ENCODE measurements around the gene TIFAB. TPM values are rescaled to one million over a fixed set of nuclear protein-coding genes. Genes with fewer than 3 reads are reported as not detected.

Gene TIFAB
- total RNA-seq, 5 donors from 2014 or later (not counting 1 experiment from before 2014, with no cell fraction given) = 0.06 TPM; not detected in 3

DNA sequence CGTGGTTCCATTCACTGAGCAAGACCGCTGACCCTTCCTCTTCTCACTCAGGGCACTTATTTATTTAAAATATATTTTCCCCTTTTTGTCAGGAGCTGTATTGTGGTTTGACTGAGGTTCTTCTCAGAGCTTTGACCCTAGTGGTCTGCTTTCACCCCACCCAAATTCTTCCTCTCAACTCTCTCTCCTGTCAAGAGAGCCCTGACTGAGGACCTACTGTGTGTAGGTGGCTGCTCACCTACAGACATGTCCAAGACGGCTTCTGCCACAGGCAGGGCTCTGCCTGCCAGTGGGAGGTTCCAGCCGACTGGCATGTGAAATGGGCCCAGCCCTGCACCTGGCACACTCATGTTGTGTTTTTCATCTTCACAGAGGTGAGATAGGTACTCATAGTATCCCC is 10.2 kb downstream of the TIFAB start:
- H3K4me1 Mint-ChIP-seq = no peaks in the 10 kb centered on the region
- no peaks in the 10 kb centered on the region for H3K4me1 ChIP-seq (ENCODE audit: control insufficient read depth in 1 of 2, extremely low read depth in 1 of 2, insufficient read depth in 2 of 2, low read length in 2 of 2)
- no peak overlapping the region for H3K4me3 Mint-ChIP-seq
- ChIA-PET POLR2A (no interaction called here), CTCF (no interaction called here)
- no peak overlapping the region for H3K27ac ChIP-seq (ENCODE audit: low read length)
- ATAC-seq (replicated peaks in 1 of 4) (no peak), DNase-seq (no peak)
- WGBS (ENCODE audit: insufficient coverage) = 79% methylated on average over 2 of the region's 4 CpGs
- peaks cover 0 to 10% of the 10 kb centered on the region in 2 experiments for H3K27me3 ChIP-seq (replicated peaks in 1 of 2; ENCODE audit: control insufficient read depth in 2 of 2, extremely low read depth in 1 of 2, insufficient read depth in 2 of 2, low read length in 1 of 2)
- no peak overlapping the region for H3K27ac Mint-ChIP-seq
- peaks cover 0 to 13% of the 10 kb centered on the region in 2 donors for H3K27me3 Mint-ChIP-seq
- H3K9me3 ChIP-seq = no peaks in the 10 kb centered on the region
- H3K36me3 Mint-ChIP-seq = no peaks in the 10 kb centered on the region
- no peaks in the 10 kb centered on the region for H3K9me3 Mint-ChIP-seq
- H3K36me3 ChIP-seq (ENCODE audit: control insufficient read depth in 2 of 2, extremely low read depth in 1 of 2, insufficient read depth in 1 of 2, low read length in 1 of 2) = no peaks in the 10 kb centered on the region
- no peak overlapping the region for H3K4me3 ChIP-seq (ENCODE audit: control insufficient read depth in 1 of 2, extremely low read depth in 1 of 2, low read length in 1 of 2)

- Mint-ChIP-seq H3K9me3 (no peaks in the 10 kb centered on the region), H3K36me3 (no peaks in the 10 kb centered on the region), H3K4me3 (no peak overlapping the region), H3K4me1 (no peaks in the 10 kb centered on the region), H3K27ac (no peak overlapping the region), H3K27me3 (peaks cover under 1 to 15% of the 10 kb centered on the region in 2 donors)
- H3K27ac ChIP-seq (ENCODE audit: low read length) = no peak overlapping the region
- DNase-seq = no peak
- no peak for ATAC-seq (replicated peaks in 1 of 4)
- ChIA-PET CTCF (no interaction called here), POLR2A (no interaction called here)
- H3K9me3 ChIP-seq = no peaks in the 10 kb centered on the region
- no peak overlapping the region for H3K4me3 ChIP-seq (ENCODE audit: control insufficient read depth in 1 of 2, extremely low read depth in 1 of 2, low read length in 1 of 2)
- H3K4me1 ChIP-seq (ENCODE audit: control insufficient read depth in 1 of 2, extremely low read depth in 1 of 2, insufficient read depth in 2 of 2, low read length in 2 of 2) = no peaks in the 10 kb centered on the region
- 22% methylated on average over 9 of the region's 11 CpGs for WGBS (ENCODE audit: insufficient coverage)
- H3K36me3 ChIP-seq (ENCODE audit: control insufficient read depth in 2 of 2, extremely low read depth in 1 of 2, insufficient read depth in 1 of 2, low read length in 1 of 2) = no peaks in the 10 kb centered on the region
- H3K27me3 ChIP-seq (replicated peaks in 1 of 2; ENCODE audit: control insufficient read depth in 2 of 2, extremely low read depth in 1 of 2, insufficient read depth in 2 of 2, low read length in 1 of 2) = peaks cover 0 to 14% of the 10 kb centered on the region in 2 experiments
These were observed 10.8 kb downstream of the TIFAB start for GRCh38 chr5:135441350-135441831.

- H3K4me1 Mint-ChIP-seq = no peaks in the 10 kb centered on the region
- Histone ChIP-seq H3K4me1 (ENCODE audit: control insufficient read depth in 1 of 2, extremely low read depth in 1 of 2, insufficient read depth in 2 of 2, low read length in 2 of 2) (no peaks in the 10 kb centered on the region), H3K4me3 (ENCODE audit: control insufficient read depth in 1 of 2, extremely low read depth in 1 of 2, low read length in 1 of 2) (no peak overlapping the region), H3K27ac (ENCODE audit: low read length) (no peak overlapping the region), H3K9me3 (no peaks in the 10 kb centered on the region), H3K36me3 (ENCODE audit: control insufficient read depth in 2 of 2, extremely low read depth in 1 of 2, insufficient read depth in 1 of 2, low read length in 1 of 2) (no peaks in the 10 kb centered on the region), H3K27me3 (replicated peaks in 1 of 2; ENCODE audit: control insufficient read depth in 2 of 2, extremely low read depth in 1 of 2, insufficient read depth in 2 of 2, low read length in 1 of 2) (peaks cover 0 to 15% of the 10 kb centered on the region in 2 experiments)
- CTCF ChIA-PET = no interaction called here
- POLR2A ChIA-PET = no interaction called here
- H3K27ac Mint-ChIP-seq = no peak overlapping the region
- no peaks in the 10 kb centered on the region for H3K9me3 Mint-ChIP-seq
- no peaks in the 10 kb centered on the region for H3K36me3 Mint-ChIP-seq
- DNase-seq = no peak
- WGBS (ENCODE audit: insufficient coverage) = 58% methylated on average over 3 of the region's 6 CpGs
- peaks cover 5 to 16% of the 10 kb centered on the region in 2 donors for H3K27me3 Mint-ChIP-seq
- H3K4me3 Mint-ChIP-seq = no peak overlapping the region
- ATAC-seq (replicated peaks in 1 of 4) = no peak
These were observed 11.2 kb downstream of the TIFAB start for GRCh38 chr5:135440916-135441315.

- Mint-ChIP-seq H3K27me3 (peaks cover 9 to 21% of the 10 kb centered on the region in 2 donors), H3K4me1 (no peaks in the 10 kb centered on the region)
These were observed 12.6 kb downstream of the TIFAB start for GRCh38 chr5:135439231-135440205.

DNA sequence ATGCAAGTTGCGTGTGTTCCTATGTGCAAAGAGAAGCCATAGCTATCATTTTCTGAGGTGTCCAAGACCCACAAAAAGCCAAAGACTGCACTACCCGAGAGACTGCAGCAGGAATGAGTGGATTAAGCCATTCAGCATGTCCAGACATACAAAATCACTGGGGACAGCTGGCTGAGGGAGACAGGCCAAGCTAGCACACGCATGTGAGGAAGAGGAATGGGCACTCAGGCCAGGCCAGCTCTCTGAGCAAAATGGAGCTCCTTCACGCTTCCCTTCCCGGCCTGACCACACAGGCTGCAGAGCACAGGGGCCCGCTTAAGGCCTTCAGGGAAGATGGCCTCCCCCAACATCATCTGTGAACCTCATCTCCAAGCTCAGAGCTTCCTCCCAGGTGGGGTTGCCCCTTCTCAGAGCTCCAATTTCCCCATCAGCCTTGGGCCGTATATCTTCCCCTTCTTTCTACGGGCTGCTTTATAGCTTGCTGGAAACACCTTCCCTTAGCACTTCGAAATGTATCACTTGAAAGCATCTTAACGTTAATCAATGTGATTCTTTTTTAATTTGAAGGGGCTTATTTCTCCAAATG is 13.4 kb downstream of the TIFAB start:
- ATAC-seq (replicated peaks in 1 of 4) (no peak), DNase-seq (no peak)
- Mint-ChIP-seq H3K4me3 (no peak overlapping the region), H3K4me1 (no peaks in the 10 kb centered on the region), H3K27ac (no peak overlapping the region), H3K27me3 (peaks cover 9 to 22% of the 10 kb centered on the region in 2 donors), H3K9me3 (no peaks in the 10 kb centered on the region), H3K36me3 (no peaks in the 10 kb centered on the region)
- Histone ChIP-seq H3K27me3 (replicated peaks in 1 of 2; ENCODE audit: control insufficient read depth in 2 of 2, extremely low read depth in 1 of 2, insufficient read depth in 2 of 2, low read length in 1 of 2) (peaks cover 0 to 31% of the 10 kb centered on the region in 2 experiments), H3K27ac (ENCODE audit: low read length) (no peak overlapping the region), H3K9me3 (no peaks in the 10 kb centered on the region), H3K36me3 (ENCODE audit: control insufficient read depth in 2 of 2, extremely low read depth in 1 of 2, insufficient read depth in 1 of 2, low read length in 1 of 2) (no peaks in the 10 kb centered on the region), H3K4me1 (ENCODE audit: control insufficient read depth in 1 of 2, extremely low read depth in 1 of 2, insufficient read depth in 2 of 2, low read length in 2 of 2) (no peaks in the 10 kb centered on the region), H3K4me3 (ENCODE audit: control insufficient read depth in 1 of 2, extremely low read depth in 1 of 2, low read length in 1 of 2) (no peak overlapping the region)
- ChIA-PET POLR2A (no interaction called here), CTCF (interaction anchor here in 1 of 2 donors (1.0 to 1.1 kb wide), 2 partner anchors 13 to 19 kb away, joined by 3 to 5 read pairs; no protein-coding TSS in a partner anchor)
- 77% methylated on average over 5 of the region's 10 CpGs for WGBS (ENCODE audit: insufficient coverage)

More at GRCh38 chr5:135439231-135440205, 12.6 kb downstream of the TIFAB start:
- no peak for ATAC-seq (replicated peaks in 1 of 4)
- DNase-seq = no peak
- Mint-ChIP-seq H3K4me3 (no peak overlapping the region), H3K36me3 (no peaks in the 10 kb centered on the region), H3K9me3 (no peaks in the 10 kb centered on the region), H3K27ac (no peak overlapping the region)
- H3K27ac ChIP-seq (ENCODE audit: low read length) = no peak overlapping the region
- CTCF ChIA-PET = interaction anchor here in 1 of 2 donors (1.0 to 1.1 kb wide), 2 partner anchors 14 to 19 kb away, joined by 3 to 5 read pairs; no protein-coding TSS in a partner anchor
- no peaks in the 10 kb centered on the region for H3K9me3 ChIP-seq
- WGBS (ENCODE audit: insufficient coverage) = 65% methylated on average over 8 of the region's 11 CpGs
- POLR2A ChIA-PET = no interaction called here
- peaks cover 0 to 29% of the 10 kb centered on the region in 2 experiments for H3K27me3 ChIP-seq (replicated peaks in 1 of 2; ENCODE audit: control insufficient read depth in 2 of 2, extremely low read depth in 1 of 2, insufficient read depth in 2 of 2, low read length in 1 of 2)
- H3K4me3 ChIP-seq (ENCODE audit: control insufficient read depth in 1 of 2, extremely low read depth in 1 of 2, low read length in 1 of 2) = no peak overlapping the region
- H3K4me1 ChIP-seq (ENCODE audit: control insufficient read depth in 1 of 2, extremely low read depth in 1 of 2, insufficient read depth in 2 of 2, low read length in 2 of 2) = no peaks in the 10 kb centered on the region
- no peaks in the 10 kb centered on the region for H3K36me3 ChIP-seq (ENCODE audit: control insufficient read depth in 2 of 2, extremely low read depth in 1 of 2, insufficient read depth in 1 of 2, low read length in 1 of 2)

- Histone ChIP-seq H3K27ac (ENCODE audit: low read length) (no peak overlapping the region), H3K4me3 (ENCODE audit: control insufficient read depth in 1 of 2, extremely low read depth in 1 of 2, low read length in 1 of 2) (no peak overlapping the region), H3K9me3 (no peaks in the 10 kb centered on the region), H3K4me1 (ENCODE audit: control insufficient read depth in 1 of 2, extremely low read depth in 1 of 2, insufficient read depth in 2 of 2, low read length in 2 of 2) (no peaks in the 10 kb centered on the region), H3K27me3 (replicated peaks in 1 of 2; ENCODE audit: control insufficient read depth in 2 of 2, extremely low read depth in 1 of 2, insufficient read depth in 2 of 2, low read length in 1 of 2) (peaks cover 0 to 31% of the 10 kb centered on the region in 2 experiments), H3K36me3 (ENCODE audit: control insufficient read depth in 2 of 2, extremely low read depth in 1 of 2, insufficient read depth in 1 of 2, low read length in 1 of 2) (no peaks in the 10 kb centered on the region)
- ChIA-PET CTCF (interaction anchor here in 1 of 2 donors (1.0 to 1.1 kb wide), 2 partner anchors 12 to 20 kb away, joined by 3 to 5 read pairs; no protein-coding TSS in a partner anchor), POLR2A (no interaction called here)
- no peak overlapping the region for H3K27ac Mint-ChIP-seq
- H3K9me3 Mint-ChIP-seq = no peaks in the 10 kb centered on the region
- no peak for DNase-seq
- H3K4me3 Mint-ChIP-seq = no peak overlapping the region
- no peaks in the 10 kb centered on the region for H3K36me3 Mint-ChIP-seq
- ATAC-seq (replicated peaks in 1 of 4) = no peak
- no peaks in the 10 kb centered on the region for H3K4me1 Mint-ChIP-seq
- peaks cover 9 to 23% of the 10 kb centered on the region in 2 donors for H3K27me3 Mint-ChIP-seq
- WGBS (ENCODE audit: insufficient coverage) = 72% methylated on average over 10 of the region's 13 CpGs
These were observed 14.2 kb downstream of the TIFAB start for GRCh38 chr5:135437796-135438560.

All from T-cell (primary cell).